ENCODE data around the gene SCT. TPM values are rescaled to one million over a fixed set of nuclear protein-coding genes. Genes with fewer than 3 reads are reported as not detected.

SCT gene
- total and polyA plus RNA-seq, 4 donors: not detected

DNA sequence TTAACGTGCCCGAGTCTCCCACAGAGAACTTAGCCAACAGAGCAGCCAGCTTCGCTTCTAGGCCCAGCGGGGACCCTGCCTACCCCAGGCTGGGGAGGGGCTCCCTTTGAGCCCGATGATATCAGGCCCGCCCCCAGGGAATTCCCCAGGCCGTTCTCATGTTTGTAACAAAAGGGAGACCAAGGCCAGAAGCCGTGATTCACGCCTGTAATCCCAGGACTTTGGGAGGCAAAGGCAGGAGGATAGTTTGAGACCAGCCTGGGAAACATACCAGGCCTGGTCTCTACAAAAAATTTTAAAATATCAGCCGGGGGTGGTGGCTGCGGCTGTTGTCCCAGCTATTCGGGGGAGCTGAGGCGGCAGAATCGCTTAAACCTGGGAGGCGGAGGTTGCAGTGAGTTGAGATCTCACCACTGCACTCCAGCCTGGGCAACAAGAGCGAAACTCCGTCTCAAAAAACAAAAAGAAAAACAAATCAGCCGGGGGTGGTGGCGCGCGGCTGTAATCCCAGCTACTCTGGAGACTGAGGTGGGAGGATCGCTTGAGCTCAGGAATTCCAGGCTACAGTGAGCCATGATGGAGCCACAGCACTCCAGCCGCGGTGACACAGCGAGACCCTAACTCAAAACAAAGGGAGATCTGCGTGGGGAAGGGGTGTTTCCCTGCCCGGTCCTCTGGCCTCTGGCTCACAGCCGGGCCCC, 11.8 kb upstream of the SCT start (continued):
- TF ChIP-seq, protein P1, sequence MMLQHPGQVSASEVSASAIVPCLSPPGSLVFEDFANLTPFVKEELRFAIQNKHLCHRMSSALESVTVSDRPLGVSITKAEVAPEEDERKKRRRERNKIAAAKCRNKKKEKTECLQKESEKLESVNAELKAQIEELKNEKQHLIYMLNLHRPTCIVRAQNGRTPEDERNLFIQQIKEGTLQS (IDR thresholded peaks at IDR 0.05): no peak

DNA sequence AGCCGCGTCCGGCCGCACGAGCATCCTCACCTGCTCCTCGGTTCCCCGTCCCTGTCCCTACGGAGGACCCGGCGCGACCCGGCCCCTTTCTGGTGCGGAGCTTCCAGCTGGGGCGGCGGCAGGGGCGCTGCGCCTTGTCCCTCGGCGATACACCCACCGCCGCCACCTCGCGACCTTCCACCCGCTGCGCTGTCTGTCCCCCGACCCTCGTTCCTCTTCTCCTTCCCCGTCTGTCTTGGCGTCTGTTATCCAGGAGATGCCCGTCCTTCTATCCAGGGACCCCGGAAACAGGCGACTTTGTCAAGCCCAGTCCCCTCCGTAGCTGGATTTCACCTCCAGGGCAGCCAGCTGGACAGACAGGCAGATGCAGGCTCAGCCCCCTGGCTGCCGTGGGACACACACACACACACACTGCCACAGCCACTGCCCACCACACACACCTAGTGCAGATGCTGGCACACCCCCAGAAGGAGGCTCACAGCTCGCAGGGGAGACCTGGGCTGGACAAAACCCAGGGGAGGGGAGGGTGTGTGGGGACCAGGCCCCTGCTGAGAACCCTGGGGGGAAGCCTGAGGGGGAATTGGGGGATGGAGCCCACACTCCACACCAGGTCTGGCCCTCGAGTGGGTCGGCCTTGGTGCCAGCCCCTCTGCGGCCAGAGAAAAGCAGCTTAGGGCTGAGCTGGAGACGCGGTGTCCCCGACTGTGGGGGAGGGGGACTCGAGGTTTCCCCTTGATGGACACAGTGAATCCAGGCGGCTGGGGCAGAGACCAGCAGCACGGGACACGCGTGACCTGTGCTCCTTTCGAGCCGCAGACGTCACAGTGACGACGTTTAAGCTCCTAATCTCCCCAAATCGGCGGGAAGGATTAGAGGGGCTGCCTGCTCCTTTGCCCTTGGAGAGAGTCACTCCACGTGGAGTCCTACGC, 10.9 kb upstream of the SCT start:
- Histone ChIP-seq H3K27me3 (ENCODE audit: control insufficient read depth in 4 of 4, insufficient read depth in 4 of 4, low read length in 3 of 4) (no peaks in the 10 kb centered on the region), H3K4me1 (ENCODE audit: control insufficient read depth in 4 of 4, insufficient read depth in 4 of 4, low read length in 3 of 4) (peaks cover 3 to 19% (median 7%) of the 10 kb centered on the region in 4 donors), H3K27ac (ENCODE audit: low read depth in 1 of 2, low read length in 2 of 2) (no peak overlapping the region), H3K36me3 (ENCODE audit: control insufficient read depth in 4 of 4, insufficient read depth in 3 of 4, low read depth in 1 of 4, low read length in 3 of 4) (peaks cover 0 to 2% (median under 1%) of the 10 kb centered on the region in 4 donors), H3K4me3 (ENCODE audit: low read depth in 1 of 3, low read length in 3 of 3) (peak overlapping the region in 1 of 3 donors; percentile 37), H3K9ac (ENCODE audit: low read depth in 1 of 2, low read length in 2 of 2) (no peak overlapping the region), H3K9me3 (ENCODE audit: control insufficient read depth in 4 of 4, low read length in 3 of 4) (no peaks in the 10 kb centered on the region)
- WGBS: 57% methylated on average over 55 of the region's 55 CpGs
- TF ChIP-seq JUND (IDR thresholded peaks at IDR 0.05) (no peak), YY1 (IDR thresholded peaks at IDR 0.05) (no peak), CTCF (IDR thresholded peaks at IDR 0.05; ENCODE audit: low read depth, low read length, missing input control) (no peak), FOXA1 (IDR thresholded peaks at IDR 0.05) (no peak), RXRA (IDR thresholded peaks at IDR 0.05) (no peak), EGR1 (IDR thresholded peaks at IDR 0.05; ENCODE audit: low read depth in 2 of 2) (no peak), NR2F2 (IDR thresholded peaks at IDR 0.05) (no peak), SP1 (IDR thresholded peaks at IDR 0.05) (no peak), ZBTB33 (IDR thresholded peaks at IDR 0.05) (no peak), HNF4G (IDR thresholded peaks at IDR 0.05) (no peak), FOXA2 (IDR thresholded peaks at IDR 0.05) (no peak), HNF4A (conservative IDR thresholded peaks at IDR 0.05) (no peak), TAF1 (conservative IDR thresholded peaks at IDR 0.05) (no peak), MAX (IDR thresholded peaks at IDR 0.05) (no peak)
- TF ChIP-seq, protein P2, sequence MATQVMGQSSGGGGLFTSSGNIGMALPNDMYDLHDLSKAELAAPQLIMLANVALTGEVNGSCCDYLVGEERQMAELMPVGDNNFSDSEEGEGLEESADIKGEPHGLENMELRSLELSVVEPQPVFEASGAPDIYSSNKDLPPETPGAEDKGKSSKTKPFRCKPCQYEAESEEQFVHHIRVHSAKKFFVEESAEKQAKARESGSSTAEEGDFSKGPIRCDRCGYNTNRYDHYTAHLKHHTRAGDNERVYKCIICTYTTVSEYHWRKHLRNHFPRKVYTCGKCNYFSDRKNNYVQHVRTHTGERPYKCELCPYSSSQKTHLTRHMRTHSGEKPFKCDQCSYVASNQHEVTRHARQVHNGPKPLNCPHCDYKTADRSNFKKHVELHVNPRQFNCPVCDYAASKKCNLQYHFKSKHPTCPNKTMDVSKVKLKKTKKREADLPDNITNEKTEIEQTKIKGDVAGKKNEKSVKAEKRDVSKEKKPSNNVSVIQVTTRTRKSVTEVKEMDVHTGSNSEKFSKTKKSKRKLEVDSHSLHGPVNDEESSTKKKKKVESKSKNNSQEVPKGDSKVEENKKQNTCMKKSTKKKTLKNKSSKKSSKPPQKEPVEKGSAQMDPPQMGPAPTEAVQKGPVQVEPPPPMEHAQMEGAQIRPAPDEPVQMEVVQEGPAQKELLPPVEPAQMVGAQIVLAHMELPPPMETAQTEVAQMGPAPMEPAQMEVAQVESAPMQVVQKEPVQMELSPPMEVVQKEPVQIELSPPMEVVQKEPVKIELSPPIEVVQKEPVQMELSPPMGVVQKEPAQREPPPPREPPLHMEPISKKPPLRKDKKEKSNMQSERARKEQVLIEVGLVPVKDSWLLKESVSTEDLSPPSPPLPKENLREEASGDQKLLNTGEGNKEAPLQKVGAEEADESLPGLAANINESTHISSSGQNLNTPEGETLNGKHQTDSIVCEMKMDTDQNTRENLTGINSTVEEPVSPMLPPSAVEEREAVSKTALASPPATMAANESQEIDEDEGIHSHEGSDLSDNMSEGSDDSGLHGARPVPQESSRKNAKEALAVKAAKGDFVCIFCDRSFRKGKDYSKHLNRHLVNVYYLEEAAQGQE (IDR thresholded peaks at IDR 0.05): no peak
- TF ChIP-seq, protein P1 (IDR thresholded peaks at IDR 0.05): no peak
- no peak for DNase-seq (ENCODE audit: low spot score)
